ENCODE data around the gene GSG1L. TPM values are rescaled to one million over a fixed set of nuclear protein-coding genes. Genes with fewer than 3 reads are reported as not detected.
A peak's percentile ranks its signal among the peaks of the same experiment; 100 is the strongest.

Gene GSG1L
- total and polyA plus RNA-seq, 5 donors = 29.5 to 44.8 (median 33.4) TPM

DNA sequence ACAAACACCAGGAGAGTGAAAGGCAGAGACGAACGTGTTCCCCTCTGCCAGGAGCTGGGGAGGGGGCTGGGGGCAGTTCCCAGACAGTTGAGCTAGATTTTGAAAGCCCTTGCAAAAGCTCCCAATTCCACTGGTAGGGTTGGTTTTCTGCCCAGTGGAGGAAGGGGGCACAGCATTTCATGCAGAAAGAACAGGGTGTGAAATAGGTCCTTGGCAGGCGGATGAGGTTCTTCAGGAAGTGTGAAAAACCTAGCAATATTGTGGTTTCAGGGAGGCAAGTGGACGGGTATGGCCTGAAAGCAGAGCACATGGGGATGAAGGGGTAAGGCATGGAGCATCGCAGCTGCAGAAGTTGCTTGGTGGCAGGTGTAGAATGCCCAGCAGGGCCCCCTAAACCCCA is 265.3 kb downstream of the GSG1L start:
- Histone ChIP-seq H3K9me3 (ENCODE audit: control insufficient read depth, low read length) (no peaks in the 10 kb centered on the region), H3K27me3 (ENCODE audit: control insufficient read depth, insufficient read depth) (no peaks in the 10 kb centered on the region), H3K4me3 (ENCODE audit: low read length) (no peak overlapping the region), H3K27ac (ENCODE audit: low read length) (no peak overlapping the region), H3K4me1 (ENCODE audit: control insufficient read depth, insufficient read depth, low read length) (no peaks in the 10 kb centered on the region)
- WGBS = 56% methylated on average over 5 of the region's 5 CpGs
- no peak for DNase-seq
- intact Hi-C loops (cut with DNase I) = no loop called here
- no peak for ATAC-seq

DNA sequence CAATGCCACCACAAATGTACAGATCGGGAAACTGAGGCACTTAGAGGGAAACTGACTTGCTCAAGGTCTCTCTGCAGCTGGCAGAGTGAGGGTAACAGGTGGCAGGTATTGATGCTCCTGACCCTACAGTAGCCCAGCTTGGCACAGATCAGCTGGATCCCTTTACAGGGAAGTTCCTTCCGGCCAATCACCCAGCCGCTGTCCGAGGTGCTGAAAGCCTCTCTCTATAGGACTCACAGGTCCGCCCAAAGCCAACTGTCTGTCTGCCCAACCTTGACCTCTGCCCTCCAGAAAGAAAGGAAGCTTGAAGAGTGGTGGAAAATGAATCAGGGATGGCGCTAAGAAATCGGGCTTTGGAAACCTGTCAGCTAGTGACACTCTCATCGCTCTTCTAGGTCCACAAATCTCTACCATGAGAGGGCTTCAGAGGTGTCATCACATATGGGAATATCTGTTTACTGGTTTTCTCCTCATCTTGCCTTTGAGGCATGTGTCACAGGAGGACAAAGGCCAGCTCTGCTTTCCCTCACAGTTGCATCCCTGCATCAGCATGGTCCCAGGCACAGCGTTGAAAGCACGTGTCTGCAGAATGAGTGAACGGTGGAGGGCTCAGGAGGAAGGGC is 267.4 kb downstream of the GSG1L start:
- intact Hi-C loops (cut with DNase I) = no loop called here
- Histone ChIP-seq H3K27ac (ENCODE audit: low read length) (no peak overlapping the region), H3K4me1 (ENCODE audit: control insufficient read depth, insufficient read depth, low read length) (no peaks in the 10 kb centered on the region), H3K9me3 (ENCODE audit: control insufficient read depth, low read length) (no peaks in the 10 kb centered on the region), H3K27me3 (ENCODE audit: control insufficient read depth, insufficient read depth) (no peaks in the 10 kb centered on the region), H3K4me3 (ENCODE audit: low read length) (no peak overlapping the region)
- DNase-seq (peak in 2 of 3 donors; percentile 44 to 80), ATAC-seq (peak in 1 of 2 donors; percentile 47)
- WGBS = 55% methylated on average over 11 of the region's 11 CpGs

DNA sequence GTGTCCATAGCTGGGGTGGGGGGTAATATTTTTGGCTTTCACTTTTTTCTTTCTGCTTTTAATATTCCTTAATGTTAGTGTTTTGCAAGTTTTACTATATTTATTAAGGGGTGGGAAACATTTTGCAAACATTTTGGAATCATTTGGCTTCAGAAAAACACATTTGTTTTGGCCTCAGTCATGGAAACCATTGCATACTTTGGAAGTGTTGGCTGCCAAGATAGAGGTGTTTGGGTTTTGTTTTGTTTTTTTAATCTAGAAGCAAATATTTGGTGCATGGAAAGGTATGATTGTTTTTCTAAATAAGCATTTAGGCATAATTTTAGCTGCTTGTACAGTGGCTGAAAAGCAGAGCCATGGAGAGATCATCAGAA is 270.3 kb downstream of the GSG1L start:
- Histone ChIP-seq H3K27me3 (ENCODE audit: control insufficient read depth, insufficient read depth) (no peaks in the 10 kb centered on the region), H3K9me3 (ENCODE audit: control insufficient read depth, low read length) (no peaks in the 10 kb centered on the region), H3K27ac (ENCODE audit: low read length) (no peak overlapping the region), H3K4me3 (ENCODE audit: low read length) (no peak overlapping the region), H3K4me1 (ENCODE audit: control insufficient read depth, insufficient read depth, low read length) (no peaks in the 10 kb centered on the region)
- DNase-seq (no peak), ATAC-seq (no peak)
- intact Hi-C loops (cut with DNase I) = no loop called here

DNA sequence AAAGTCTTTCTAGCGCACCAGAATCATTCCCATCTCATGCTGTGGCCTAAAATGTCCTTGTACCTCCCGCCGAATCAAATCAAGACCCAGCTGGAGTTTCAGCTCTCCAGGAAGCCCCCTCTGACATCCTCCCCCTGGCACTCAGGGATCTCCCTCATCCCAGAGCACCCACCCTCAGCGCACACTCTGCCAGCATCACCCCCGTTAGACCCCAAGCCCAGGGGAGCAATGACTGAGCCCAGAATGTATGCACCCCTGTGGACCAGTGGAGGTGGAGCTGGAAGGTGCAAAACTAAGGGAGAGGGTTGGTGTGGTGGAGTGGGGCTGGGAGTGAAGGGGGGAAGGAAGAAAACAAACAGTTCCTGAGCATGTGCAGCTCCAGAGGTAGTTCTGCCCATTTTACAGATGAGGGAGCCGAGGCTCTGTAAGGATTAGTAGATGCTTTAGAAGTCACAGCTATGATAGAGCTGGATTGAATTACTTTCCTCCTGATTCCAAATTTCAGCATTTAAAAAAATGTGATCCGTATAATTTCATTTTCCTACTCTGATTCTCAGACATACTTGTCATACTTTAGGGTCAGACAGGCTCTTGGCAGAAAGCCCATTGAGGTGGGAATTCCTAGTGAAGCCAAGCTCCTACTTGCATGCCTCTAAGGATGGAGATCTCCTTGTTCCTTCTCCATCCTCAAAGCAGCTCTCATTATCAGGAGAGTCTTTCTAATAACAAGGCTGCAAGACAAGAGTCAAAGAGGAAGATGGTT is 270.8 kb downstream of the GSG1L start:
- no peak overlapping the region for H3K27ac ChIP-seq (ENCODE audit: low read length)

DNA sequence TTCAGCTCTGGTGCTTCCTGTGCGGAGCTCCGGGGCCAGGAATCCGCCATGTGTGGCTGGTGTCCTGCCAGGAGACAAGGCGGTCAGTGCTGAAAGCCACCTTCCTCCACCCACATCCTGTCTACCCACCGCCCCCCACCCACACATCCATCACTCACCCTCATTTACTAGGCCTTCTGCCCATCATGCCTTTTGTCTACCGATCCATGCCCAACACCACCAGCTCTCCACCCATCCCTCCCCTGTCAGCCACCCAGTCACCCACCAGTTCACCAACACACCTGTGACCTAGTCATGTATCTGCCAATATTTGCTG is 272.2 kb downstream of the GSG1L start:
- no peaks in the 10 kb centered on the region for H3K4me1 ChIP-seq (ENCODE audit: control insufficient read depth, insufficient read depth, low read length)
- H3K9me3 ChIP-seq (ENCODE audit: control insufficient read depth, low read length) = no peaks in the 10 kb centered on the region
- no peak overlapping the region for H3K4me3 ChIP-seq (ENCODE audit: low read length)
- no peak for DNase-seq
- H3K27ac ChIP-seq (ENCODE audit: low read length) = no peak overlapping the region
- intact Hi-C loops (cut with DNase I) = no loop called here
- 76% methylated on average over 6 of the region's 6 CpGs for WGBS
- ATAC-seq = peak in 1 of 2 donors; percentile 6
- no peaks in the 10 kb centered on the region for H3K27me3 ChIP-seq (ENCODE audit: control insufficient read depth, insufficient read depth)

More for the DNA sequence above, 270.8 kb downstream of the GSG1L start:
- H3K4me3 ChIP-seq (ENCODE audit: low read length) = no peak overlapping the region
- DNase-seq (no peak), ATAC-seq (no peak)
- H3K9me3 ChIP-seq (ENCODE audit: control insufficient read depth, low read length) = no peaks in the 10 kb centered on the region
- H3K27me3 ChIP-seq (ENCODE audit: control insufficient read depth, insufficient read depth) = no peaks in the 10 kb centered on the region
- H3K4me1 ChIP-seq (ENCODE audit: control insufficient read depth, insufficient read depth, low read length) = no peaks in the 10 kb centered on the region
- intact Hi-C loops (cut with DNase I) = no loop called here
- 79% methylated on average over 7 of the region's 7 CpGs for WGBS

DNA sequence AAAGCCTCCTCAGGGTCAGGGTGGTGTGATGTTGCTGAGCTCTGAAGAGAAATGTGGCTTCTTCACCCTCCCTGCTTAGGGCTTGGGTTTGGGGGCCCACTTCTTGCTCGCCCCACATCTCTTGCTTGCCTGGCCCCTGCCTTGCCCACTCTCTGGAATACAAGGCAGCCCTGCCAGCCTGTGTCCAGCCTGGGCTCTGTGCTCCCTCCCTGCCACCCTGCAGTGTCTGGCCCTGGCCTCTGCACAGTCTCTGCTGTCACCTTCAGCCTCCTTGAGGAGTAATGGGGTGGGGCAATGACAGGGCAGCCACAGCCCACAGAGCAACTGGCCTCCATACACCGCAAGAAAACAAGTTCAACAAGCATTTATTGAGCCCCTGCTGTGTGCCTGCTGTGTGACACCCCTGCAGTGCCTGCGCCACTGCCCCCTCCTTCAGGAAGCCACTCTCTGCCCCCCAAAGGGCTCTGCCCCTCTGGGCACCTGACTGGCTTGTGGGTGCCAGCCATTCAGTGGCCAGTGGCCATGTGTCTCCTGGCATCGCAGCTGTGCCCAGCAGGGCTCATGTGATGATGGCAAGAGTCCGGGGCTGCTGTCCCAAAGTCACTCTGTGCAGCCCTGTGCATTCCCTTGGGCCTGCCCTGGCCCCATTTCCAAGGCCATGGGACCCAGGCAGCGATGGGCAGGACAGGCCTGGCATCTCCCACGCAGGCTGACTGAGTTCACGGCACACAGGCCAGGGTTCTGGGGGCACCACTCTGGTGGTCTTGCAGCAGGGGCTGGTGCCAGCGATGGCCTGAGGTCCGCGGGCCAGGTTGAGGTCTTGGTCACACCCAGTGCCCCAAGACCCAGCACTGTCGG is 272.7 kb downstream of the GSG1L start:
- Histone ChIP-seq H3K27ac (ENCODE audit: low read length) (no peak overlapping the region), H3K9me3 (ENCODE audit: control insufficient read depth, low read length) (no peaks in the 10 kb centered on the region), H3K27me3 (ENCODE audit: control insufficient read depth, insufficient read depth) (no peaks in the 10 kb centered on the region), H3K4me3 (ENCODE audit: low read length) (no peak overlapping the region), H3K4me1 (ENCODE audit: control insufficient read depth, insufficient read depth, low read length) (no peaks in the 10 kb centered on the region)
- intact Hi-C loops (cut with DNase I) = no loop called here
- DNase-seq = no peak
- peak in 1 of 2 donors; percentile 42 for ATAC-seq
- 84% methylated on average over 12 of the region's 12 CpGs for WGBS

DNA sequence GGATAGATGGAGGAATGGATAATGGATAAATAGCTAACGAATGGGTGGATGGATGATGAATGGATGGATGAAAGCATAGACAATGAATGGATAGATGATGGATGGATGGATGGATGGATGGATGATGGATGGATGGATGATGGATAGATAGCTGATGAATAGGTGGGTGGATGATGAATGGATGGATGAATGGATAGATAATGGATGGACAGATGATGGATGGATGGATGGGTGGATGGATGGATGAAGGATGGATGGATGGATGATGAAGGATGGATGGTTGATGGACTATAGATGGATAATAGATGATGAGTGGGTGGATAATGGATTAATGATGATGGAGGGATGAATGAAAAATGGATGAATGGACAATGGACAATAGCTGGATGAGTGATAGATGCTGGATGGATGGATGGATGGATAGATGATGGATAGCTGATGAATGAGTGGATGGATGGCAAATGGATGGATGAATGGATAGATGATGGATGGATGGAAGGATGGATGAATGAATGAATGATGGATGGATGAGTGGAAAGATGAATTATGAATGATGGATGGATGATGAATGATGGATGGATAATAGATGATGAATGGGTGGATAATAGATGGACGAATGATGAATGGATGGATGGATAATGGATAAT is 273.8 kb downstream of the GSG1L start:
- WGBS = 79% methylated on average over 2 of the region's 2 CpGs
- intact Hi-C loops (cut with DNase I) = no loop called here
- no peaks in the 10 kb centered on the region for H3K27me3 ChIP-seq (ENCODE audit: control insufficient read depth, insufficient read depth)
- DNase-seq (no peak), ATAC-seq (no peak)
- H3K4me1 ChIP-seq (ENCODE audit: control insufficient read depth, insufficient read depth, low read length) = no peaks in the 10 kb centered on the region
- H3K27ac ChIP-seq (ENCODE audit: low read length) = no peak overlapping the region
- H3K4me3 ChIP-seq (ENCODE audit: low read length) = no peak overlapping the region
- H3K9me3 ChIP-seq (ENCODE audit: control insufficient read depth, low read length) = no peaks in the 10 kb centered on the region

DNA sequence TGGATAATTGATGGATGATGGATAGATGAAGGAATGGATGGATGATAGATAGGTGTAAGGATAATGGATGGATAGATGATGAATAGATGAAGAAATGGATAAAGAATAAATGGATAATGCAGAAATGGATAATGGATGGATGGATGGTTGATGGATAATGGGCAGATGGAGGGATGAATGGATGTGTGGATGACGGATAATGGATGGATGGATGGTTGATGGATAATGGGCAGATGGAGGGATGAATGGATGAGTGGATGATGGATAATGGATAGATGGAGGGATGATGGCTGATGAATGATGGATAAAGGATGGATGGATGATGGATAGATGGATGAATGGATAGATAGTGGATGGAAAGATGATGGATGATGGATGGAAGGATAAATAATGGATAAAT is 274.4 kb downstream of the GSG1L start:
- Histone ChIP-seq H3K4me3 (ENCODE audit: low read length) (no peak overlapping the region), H3K27ac (ENCODE audit: low read length) (no peak overlapping the region), H3K27me3 (ENCODE audit: control insufficient read depth, insufficient read depth) (no peaks in the 10 kb centered on the region), H3K9me3 (ENCODE audit: control insufficient read depth, low read length) (no peaks in the 10 kb centered on the region), H3K4me1 (ENCODE audit: control insufficient read depth, insufficient read depth, low read length) (no peaks in the 10 kb centered on the region)
- DNase-seq (no peak), ATAC-seq (no peak)
- 95% methylated on average over 1 of the region's 1 CpG for WGBS
- intact Hi-C loops (cut with DNase I) = no loop called here

DNA sequence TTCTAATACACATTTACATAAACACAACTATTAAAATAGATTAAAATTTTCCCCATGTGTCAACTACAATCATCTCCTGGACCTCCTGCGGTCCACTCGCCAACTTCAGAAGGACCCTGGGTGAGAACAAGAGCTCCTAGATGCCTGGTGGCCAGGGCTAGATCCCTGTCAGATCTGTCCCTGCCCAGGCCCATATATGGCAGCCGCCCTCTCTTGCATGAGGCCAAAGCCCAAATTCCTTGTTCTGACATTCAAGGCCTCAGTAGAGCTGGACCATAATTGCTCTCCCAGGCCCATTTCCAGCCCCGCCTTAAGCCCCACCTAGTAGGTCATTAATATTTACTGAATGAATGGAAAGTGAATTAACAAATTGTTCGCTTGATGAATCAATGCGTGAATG is 275.8 kb downstream of the GSG1L start:
- Histone ChIP-seq H3K27me3 (ENCODE audit: control insufficient read depth, insufficient read depth) (no peaks in the 10 kb centered on the region), H3K4me1 (ENCODE audit: control insufficient read depth, insufficient read depth, low read length) (no peaks in the 10 kb centered on the region), H3K4me3 (ENCODE audit: low read length) (no peak overlapping the region), H3K27ac (ENCODE audit: low read length) (no peak overlapping the region), H3K9me3 (ENCODE audit: control insufficient read depth, low read length) (no peaks in the 10 kb centered on the region)
- intact Hi-C loops (cut with DNase I) = no loop called here
- DNase-seq (no peak), ATAC-seq (no peak)
- 89% methylated on average over 6 of the region's 6 CpGs for WGBS

DNA sequence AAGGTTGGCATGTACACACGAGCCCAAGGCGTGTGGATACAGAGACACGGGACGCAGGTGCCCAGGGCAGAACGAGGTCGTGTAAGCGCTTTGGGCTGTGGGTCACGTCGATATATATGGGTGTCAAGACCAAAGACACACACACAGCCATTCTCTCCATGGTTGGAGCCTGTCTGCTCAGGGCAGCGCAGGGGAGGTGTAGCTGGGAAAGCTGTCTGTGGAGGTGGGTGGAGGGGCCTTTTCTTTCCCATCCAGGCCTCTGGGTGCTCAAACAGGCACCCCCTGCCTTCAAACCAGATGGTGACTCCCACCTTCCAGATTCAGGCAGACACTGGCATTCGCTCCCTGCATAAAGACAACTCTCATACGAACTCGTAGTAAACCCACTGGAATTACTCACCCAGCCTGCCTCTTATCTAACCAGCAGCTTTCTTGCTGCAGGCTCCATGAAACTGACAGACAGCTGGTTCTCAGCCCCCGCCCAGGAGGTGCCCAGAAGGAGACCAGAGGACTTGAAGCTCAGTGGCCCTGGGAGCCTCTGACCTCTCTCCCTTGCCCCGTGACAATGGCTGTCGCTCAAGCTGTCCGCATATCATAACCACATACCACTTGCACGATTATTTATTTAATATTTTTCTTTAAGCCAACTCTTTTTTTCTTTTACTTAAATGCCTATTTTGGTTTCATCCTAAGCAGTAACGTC is 276.4 kb downstream of the GSG1L start:
- ATAC-seq = no peak
- Histone ChIP-seq H3K4me3 (ENCODE audit: low read length) (no peak overlapping the region), H3K27ac (ENCODE audit: low read length) (no peak overlapping the region), H3K27me3 (ENCODE audit: control insufficient read depth, insufficient read depth) (no peaks in the 10 kb centered on the region), H3K4me1 (ENCODE audit: control insufficient read depth, insufficient read depth, low read length) (no peaks in the 10 kb centered on the region), H3K9me3 (ENCODE audit: control insufficient read depth, low read length) (no peaks in the 10 kb centered on the region)
- intact Hi-C loops (cut with DNase I) = no loop called here
- 77% methylated on average over 19 of the region's 19 CpGs for whole genome bisulfite sequencing
- peak in 1 of 3 donors; percentile 22 for DNase-seq

Data from right cardiac atrium (tissue), 5 donors.